Upper lobe of left lung (tissue), 4 donors: ENCODE results near the gene RUVBL2.

Source experiments
- CTCF ChIP-seq, 6 experiments: fragments of 450-650 bp in 4 of 6; fragments of 200-600 bp in 2 of 6; sonication (generic) in 2 of 6; IDR thresholded peaks; one replicate each; pipeline ENCODE4 v1.5.1; 2016 to 2019; ENCODE audit warnings: antibody characterized with exemption in 6 of 6
- POLR2A ChIP-seq, 4 donors: fragments of 450-650 bp; IDR thresholded peaks; one replicate each; pipeline ENCODE4 v1.5.1; 2016 to 2017; ENCODE audit warnings: antibody characterized with exemption in 4 of 4, mild to moderate bottlenecking in 2 of 4

DNA sequence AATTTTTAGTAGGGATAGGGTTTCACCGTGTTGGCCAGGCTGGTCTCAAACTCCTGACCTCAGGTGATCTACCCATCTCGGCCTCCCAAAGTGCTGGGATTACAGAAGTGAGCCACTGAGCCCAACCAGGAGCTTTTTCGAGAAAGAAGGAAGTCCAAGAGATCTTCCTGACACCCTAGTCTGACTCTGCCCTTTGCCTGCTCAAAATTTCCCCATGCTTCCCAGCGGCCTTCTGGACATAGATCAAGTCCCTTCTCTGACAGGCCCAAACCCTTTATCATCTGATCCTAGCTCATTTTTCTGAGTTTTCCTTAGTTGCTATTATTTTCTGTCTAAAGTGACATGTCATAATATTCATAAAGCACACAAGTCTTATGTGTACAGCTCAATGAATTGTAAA, 40.5 kb upstream of the RUVBL2 start:
- TF ChIP-seq CTCF (IDR thresholded peaks at IDR 0.05), result no peak
- no peak for TF ChIP-seq POLR2A (IDR thresholded peaks at IDR 0.05)
